ENCODE measurements around the gene IRX2.

IRX2 gene

GRCh38 chr5:2699231-2699630 lies 52.2 kb downstream of the IRX2 start:
- no peak for DNase-seq

DNA sequence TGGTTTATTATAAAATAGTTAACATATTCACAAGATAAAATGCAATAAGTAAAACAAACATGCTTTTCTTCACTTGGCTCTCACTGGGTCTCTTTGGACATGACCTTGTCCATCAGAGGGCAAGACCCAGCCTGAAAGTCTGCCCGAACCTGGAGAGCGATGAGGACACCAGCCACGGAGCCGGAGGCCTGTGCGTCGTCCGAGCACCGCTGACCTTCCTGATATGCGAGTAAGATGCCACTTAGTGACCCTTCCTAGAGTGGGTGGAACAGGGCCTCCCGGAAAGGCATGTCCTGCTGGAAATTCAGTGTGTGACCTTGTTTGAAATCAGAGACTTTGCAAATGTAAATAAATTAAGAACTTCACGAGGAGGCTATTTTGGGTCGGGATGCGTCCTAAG lies 52.9 kb downstream of the IRX2 start:
- DNase-seq: no peak

DNA sequence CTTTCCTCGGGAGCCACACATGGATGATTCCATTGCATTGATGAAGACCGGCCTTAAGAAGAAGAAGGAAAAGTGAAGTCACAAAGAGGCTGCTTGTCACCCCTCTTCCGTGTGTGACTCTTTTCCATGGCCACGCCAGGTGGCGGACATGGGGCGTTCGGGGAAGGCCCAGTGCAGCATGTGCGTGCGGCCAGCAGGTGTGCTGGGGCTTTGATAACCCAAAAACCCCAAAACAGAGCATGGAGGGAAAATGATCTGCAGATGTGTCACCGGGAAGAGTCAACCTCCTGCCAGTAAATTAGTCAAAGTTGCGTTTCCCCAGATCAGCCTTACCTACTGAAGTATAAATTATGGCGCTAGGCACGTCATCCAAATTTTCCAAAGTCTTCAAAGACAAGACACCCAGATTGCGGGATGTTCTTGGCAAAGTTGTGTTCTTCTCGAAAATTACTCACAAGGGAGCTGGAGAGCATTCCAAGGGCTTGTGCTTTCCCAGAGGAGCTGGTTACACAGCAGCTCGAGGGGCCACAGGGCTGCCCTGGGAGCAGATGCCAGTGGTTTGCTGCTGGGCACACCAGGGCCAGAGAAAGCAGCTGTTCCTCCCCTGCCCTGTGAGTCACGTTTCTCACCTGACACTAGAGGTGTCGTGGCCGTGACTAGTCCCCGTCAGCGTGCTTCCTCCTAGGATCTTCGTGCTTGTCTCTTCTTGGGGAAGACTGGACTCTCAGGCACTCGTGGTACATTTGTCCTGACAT lies 53.9 kb downstream of the IRX2 start:
- no peak for DNase-seq

DNA sequence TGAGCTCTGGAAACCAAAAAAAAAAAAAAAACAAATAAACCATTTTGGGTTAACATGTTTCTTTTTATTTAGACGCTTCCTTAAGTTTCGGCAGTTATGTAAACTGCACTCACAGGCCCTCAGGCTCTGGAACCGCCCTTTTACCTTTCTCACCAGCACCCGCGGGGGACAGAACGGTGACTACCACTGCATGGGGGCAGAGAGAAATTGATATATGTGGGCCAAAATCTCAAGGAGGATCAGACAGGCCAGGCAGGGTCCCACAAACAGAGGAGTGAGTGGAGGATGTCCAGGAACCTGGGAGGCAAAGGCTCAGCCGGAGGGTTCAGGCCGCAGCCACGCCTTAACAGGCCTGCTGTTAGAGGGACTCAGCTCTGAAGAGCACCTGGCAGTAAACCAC lies 54.4 kb downstream of the IRX2 start:
- DNase-seq: no peak
